TTC549 (cell line): ENCODE data around the gene AQP4.

ENCODE experiments used
- FAIRE-seq: peaks from 2 replicates; lab custom pipeline; 2012; peaks lifted over from hg19 to GRCh38; lab: Jason Lieb, UNC

The AQP4 gene

DNA sequence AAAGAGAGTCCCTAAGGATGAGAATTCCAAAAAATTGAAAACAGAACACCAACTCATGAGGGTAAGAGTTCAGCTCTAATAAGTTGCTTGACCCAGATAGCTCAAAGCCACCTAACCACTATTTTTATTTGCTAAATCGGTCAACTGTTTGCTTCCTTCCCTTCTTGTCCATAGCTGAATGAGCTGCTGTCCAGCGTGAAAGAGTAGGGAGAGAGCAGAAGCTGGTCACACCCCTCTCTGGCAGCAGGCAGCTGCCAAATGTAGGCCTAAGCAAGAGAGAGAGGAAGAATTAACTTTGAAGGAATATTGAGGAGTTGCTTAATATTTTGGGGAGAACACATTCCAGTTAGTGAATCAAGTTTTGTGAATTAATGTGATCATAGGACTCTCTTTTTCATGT lies 25.9 kb downstream of the AQP4 start:
- no peak for FAIRE-seq

DNA sequence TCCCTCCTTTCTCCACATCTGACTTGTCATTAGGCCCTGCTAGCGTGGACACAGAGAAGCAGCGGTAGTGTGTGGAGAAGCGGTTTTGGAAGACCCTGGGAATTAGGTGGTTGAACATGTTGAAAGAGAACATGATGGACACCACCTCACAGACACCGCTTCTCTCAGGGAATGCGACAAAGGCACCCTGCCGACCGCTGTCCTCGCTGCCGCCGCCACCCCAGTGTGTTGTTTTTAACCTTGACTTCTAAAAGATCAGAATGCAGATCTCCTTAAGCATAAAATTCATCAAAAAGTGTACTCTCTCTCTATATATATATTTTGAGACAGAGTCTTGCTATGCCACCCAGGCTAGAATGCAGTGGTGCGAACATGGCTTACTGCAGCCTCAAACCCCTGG lies 33.2 kb downstream of the AQP4 start:
- FAIRE-seq = no peak

DNA sequence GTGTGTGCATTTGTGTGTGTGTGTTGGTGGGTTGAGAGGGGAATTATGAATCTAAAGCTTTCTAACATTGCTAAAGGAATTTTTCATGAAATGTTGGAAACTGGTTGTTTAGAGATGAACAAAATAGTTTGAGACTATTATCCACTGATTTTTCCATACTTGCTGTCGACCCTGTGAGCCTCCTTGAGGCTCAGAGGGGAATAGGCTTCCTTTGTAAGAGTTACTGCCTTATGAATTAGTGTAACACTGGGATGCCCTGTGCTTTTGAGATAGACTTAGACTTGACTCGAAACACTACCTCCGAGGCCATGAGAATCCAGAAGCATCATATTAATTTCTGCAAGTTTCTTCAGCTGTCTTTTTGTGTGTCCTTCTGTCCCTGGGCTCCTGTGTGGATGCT lies 37.9 kb downstream of the AQP4 start:
- no peak for FAIRE-seq

DNA sequence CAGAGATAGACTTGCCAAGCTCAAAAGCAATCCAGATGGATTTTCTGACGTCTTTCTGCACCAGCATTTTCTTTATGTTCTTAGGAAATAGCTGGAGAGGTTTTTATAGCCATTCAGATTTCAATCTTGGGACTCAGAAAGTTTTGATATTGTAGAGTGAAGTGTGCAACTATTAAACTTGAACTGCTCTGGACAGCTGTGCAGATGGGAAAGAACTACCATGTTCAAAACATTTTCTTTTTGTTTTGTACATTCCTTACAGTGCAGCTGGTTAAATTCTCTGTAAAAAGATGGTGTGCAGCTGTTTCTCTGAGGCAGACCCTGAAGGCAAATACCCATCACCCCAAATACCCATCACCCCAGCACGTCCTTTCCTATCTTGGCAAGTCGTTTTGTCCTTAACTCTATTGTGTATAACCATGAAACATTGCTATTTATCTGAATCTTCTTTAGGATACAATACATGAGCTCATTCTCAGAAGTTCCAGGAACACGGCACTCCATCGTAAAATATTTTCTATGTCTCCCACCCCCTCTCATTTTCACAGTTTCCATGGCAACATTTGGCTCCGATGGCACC lies 38.8 kb downstream of the AQP4 start:
- FAIRE-seq = no peak

DNA sequence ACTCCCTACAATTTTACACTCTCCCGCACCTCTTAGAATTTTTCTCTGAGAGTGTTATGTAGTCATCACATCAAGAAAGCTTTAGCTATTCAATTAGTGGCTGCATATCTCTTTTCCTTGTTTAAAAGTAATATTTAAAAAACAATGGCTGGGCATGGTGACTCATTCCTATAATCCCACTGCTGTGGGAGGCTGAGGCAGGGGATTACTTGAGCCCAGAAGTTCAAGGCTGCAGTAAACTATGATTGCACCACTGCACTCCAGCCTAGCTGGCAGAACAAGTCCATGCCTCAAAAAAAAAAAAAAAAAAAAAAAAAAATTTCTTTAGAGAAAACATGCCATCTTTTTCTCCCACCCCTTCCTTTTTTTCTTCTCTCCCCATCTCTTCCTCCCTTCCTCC lies 44.3 kb downstream of the AQP4 start:
- FAIRE-seq = no peak

DNA sequence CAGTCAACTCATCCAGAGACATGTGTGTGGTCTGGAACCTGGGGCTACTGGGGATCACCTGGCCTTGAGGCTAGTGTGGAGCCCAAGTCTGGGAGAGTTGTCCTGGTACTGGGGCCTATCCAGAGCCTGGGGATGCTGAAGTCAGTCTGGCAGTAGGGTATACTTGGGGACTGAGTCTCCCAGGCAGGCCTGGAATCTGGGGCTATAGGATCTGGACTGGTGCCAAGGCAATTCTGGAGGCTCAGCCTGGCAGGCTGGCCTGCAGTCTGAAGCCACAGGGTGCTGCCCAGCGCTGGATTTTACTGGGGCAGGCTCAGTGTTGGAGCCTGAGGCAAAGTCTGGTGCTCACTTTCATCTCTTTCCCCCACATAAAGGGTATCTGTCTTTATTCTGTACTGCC lies 46.5 kb downstream of the AQP4 start:
- no peak for FAIRE-seq

DNA sequence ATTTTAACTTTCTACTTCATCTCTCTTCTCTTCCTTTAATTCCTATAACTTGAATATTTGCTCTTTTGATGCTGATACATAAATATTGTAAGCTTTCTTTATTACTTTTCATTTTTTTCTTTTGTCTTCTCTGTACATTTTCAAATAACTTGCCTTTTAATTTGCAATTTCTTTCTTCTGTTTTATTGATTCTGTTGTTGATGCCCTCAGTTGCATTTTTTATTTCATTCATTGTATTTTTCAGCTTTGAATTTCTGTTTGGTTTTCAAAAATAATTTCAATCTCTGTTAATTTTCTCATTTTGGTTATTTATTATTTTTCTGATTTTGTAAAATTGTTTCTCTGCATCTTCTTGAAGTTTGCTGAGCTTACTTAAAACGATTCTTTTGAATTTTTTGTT lies 47.0 kb downstream of the AQP4 start:
- no peak for FAIRE-seq

DNA sequence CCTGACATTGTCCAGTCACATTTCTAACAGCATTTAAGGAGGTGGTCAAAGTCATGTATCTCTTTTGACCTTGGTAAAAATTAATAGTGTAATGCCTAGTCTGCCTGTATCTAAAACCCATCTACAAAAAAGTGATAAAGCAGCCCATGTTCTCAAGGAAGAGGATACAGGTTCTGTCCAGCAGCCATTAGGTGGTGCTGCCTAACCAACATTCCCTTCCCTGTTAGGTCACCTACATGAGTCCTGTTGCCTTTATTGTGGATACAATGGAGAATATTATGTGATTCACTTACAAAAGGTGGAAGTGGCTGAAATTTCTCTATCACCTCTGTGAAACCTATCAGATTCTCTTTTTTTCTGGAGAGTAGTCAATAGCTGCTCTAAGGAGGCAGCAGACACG lies 52.5 kb downstream of the AQP4 start:
- no peak for FAIRE-seq

DNA sequence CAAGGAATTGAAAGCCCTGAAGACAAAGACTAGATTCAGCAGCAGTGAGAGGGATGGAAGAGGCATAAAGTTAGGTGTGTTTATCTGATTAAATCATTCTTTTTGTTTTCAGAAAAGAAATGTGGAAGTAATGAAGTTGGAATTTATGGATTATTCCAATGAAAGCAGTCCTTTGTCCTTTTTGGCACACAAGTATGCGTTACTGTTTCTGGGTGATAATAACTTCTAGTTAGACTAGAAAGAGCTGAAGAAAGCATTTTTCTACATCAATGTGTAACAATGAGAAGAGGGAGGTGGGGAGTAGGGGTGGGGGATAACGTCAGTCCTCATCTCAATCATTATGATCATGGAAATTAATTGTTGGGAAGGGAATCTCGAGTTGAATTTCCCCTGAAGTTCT lies 53.0 kb downstream of the AQP4 start:
- no peak for FAIRE-seq

DNA sequence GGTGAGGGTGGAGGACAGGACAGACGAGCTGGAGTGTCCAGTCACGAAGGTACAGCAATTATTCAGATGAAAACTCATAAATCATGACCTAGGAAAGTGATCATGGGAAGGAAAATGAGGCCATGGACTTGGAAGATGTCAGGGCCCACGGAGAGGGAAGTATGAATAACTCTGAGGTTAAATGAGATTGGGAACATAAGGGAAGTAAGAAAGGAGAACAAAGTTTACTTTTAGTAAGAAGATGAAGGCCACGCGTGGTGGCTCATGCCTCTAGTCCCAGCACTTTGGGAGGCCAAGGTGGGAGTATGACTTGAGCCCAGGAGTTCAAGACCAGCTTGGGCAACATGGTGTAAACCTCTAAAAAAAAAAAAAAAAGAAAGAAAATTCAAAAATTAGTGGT lies 56.2 kb downstream of the AQP4 start:
- no peak for FAIRE-seq

DNA sequence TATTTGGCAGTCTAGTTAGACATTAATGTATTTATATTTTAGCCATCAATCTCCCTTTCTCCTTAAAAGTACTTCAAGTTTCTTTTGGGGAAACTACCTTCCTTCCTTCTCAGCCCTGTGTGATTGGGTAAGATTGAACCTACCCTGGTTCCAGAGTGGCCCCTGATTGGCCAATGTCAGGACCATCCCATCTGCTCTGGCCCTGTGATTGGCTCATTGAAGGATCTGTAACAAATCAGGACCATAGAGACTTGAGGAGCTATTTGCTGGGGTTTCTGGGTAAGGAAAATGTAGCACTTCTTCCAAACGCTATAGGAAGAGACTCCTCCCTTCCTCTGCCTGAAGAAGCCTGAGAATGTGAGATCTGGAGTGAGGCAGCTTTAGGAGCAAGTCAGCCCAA lies 59.3 kb downstream of the AQP4 start:
- FAIRE-seq = no peak

DNA sequence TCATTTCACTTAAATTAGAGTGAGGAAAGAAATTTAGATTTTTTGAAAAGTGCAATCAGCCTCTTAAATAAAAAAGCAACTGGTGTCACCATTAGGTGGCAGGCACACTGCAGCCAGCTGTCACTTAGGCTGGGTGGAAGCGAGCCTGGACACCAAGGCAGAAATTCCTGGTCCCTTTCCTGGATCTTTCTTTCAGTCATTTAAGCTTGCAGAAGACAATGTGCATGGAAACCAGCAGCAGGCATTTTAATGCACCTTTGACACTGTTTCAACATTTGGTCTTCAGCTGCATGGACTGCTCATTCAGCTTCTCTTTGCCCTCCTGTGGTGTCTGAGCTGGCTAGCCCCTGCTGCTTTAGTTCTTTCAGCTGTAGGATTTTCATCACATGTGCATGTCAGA lies 61.0 kb downstream of the AQP4 start:
- no peak for FAIRE-seq

DNA sequence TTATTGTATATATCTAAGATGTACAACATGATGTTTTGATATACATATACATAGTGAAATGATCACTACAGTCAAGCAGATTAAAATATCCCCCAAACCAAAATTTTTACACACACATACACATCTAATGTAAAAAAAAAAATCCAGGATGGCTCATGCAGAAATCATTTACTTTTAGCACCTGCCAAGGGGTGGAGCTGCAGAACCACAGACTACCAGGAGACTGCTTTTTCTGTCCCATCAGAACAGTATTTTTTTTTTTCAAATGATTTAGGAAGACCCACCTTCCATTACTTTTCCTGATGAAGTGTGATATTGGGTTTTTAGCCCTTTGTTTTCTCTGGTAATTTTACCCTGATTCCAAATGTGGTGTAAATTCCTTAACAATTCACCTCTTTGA lies 61.9 kb downstream of the AQP4 start:
- no peak for FAIRE-seq

DNA sequence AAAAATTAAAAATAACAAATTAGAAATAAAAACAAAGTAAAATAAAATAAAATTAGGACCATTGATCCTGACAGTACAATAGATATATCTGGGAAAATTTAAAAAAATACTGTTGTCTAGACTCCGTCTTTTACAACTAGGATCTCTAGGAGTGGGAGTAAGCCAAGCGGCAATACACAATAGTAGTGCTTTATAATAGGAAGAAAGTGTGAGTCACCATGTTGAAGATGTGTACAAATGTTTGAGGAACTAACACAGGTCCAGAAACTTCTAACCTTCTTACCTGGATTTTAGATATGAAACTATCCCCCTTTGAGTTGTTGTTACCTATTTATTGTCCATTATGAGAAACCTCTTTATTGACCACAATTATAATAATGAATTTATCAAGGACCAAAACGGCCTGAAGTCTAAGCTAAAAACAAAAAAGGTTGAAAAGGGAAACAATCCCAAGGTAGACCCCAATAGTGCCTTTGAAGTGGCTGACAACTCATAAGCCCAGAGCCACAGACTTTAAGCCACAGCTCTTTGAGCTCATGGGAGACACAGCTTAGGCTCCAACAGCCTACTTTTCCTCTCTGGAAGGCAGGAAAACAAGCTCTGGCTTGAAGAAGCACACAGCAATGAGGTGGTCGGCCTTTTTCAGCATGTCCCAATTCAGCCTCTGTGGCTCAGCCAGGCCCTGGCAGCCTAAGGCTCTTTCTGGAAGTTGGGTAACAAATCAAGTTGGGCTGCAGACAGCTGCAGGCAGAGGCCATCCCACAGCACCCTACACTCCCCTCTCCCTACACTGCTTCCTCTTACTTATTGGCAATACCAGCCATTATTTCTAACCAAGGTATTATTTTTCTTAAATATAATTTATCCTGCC lies 62.9 kb downstream of the AQP4 start:
- no peak for FAIRE-seq
